Right cardiac atrium (tissue), 5 donors: ENCODE results near the gene OSBPL8. TPM values are rescaled to one million over a fixed set of nuclear protein-coding genes. Genes with fewer than 3 reads are reported as not detected.

ENCODE experiments used
- ATAC-seq, 2 donors: fragments of 200-7000 bp; cut with Tn5 transposase; one replicate each; pipeline versions ENCODE4 v1.8.0 to v1.9.1; 2020; ENCODE audit warnings: moderate library complexity in 2 of 2, mild to moderate bottlenecking in 1 of 2
- DNase-seq, 3 donors: peaks; one replicate each; pipeline ENCODE4 v3.0.0-alpha.2; 2020
- H3K27ac ChIP-seq: one replicate; pipeline ENCODE4 v1.5.1; 2013; ENCODE audit warnings: mild to moderate bottlenecking, low read length, control low read depth, moderate library complexity
- H3K27me3 ChIP-seq: one replicate; pipeline ENCODE4 v1.6.1; 2013; ENCODE audit not compliant: control insufficient read depth, insufficient read depth
- H3K4me1 ChIP-seq: one replicate; pipeline ENCODE4 v1.6.1; 2013; ENCODE audit warnings: low read length; ENCODE audit not compliant: control insufficient read depth, insufficient read depth
- H3K4me3 ChIP-seq: one replicate; pipeline ENCODE4 v1.5.1; 2013; ENCODE audit warnings: low read length, control low read depth
- H3K9me3 ChIP-seq: one replicate; pipeline ENCODE4 v1.6.1; 2013; ENCODE audit warnings: low read length; ENCODE audit not compliant: control insufficient read depth
- WGBS: extraction: QIAGEN DNeasy Blood & Tissue Kit; methylation state at CpG from one replicate; pipeline ENCODE4 v1.1.7; 2013; 5-methylcytosine and 5-hydroxymethylcytosine counted together
- intact Hi-C, 4 donors: fragments of 100-400 bp; cut with DNase I; formaldehyde crosslinking; loops; one replicate each; pipeline versions ENCODE4 v1.11.0 to v1.14.0; 2022 to 2023
- polyA plus RNA-seq: library from polyadenylated mRNA; stranded (reverse); fragments of 200-250 nt; gene quantifications from one replicate; pipeline ENCODE4 v1.2.3, GENCODE V29; 2013
- total RNA-seq, 4 donors: library from RNA; stranded (reverse); fragmentation: NEBNext Ultra II Directional; extraction: Animal tissue kit (Norgen Biotek cat#: 25700); gene quantifications; one replicate each; pipeline ENCODE4 v1.2.1, GENCODE V29; 2021
- donor health status: healthy with polysubstance abuse.
- donor health status: DM: no; HTN: yes; CAD: no.
- donor health status: DM: no; HTN: no; CAD: no.
- donor health status: DM: no; HTN: yes; CAD: no; lungs with severe emphysema.
- donor health status: DM: yes; HTN: yes; CAD: no.

Gene OSBPL8
- total and polyA plus RNA-seq, 5 donors = 5.5 to 33.1 (median 30.7) TPM

- no peak overlapping the region for H3K4me3 ChIP-seq
- WGBS = 88% methylated on average over 4 of the region's 4 CpGs
- H3K27me3 ChIP-seq = no peaks in the 10 kb centered on the region
- H3K9me3 ChIP-seq = no peaks in the 10 kb centered on the region
- ATAC-seq (no peak), DNase-seq (no peak)
- no peak overlapping the region for H3K27ac ChIP-seq
- intact Hi-C loops = no loop called here
- H3K4me1 ChIP-seq = no peaks in the 10 kb centered on the region
Measured at GRCh38 chr12:76543813-76544347, 15.7 kb downstream of the OSBPL8 start.

DNA sequence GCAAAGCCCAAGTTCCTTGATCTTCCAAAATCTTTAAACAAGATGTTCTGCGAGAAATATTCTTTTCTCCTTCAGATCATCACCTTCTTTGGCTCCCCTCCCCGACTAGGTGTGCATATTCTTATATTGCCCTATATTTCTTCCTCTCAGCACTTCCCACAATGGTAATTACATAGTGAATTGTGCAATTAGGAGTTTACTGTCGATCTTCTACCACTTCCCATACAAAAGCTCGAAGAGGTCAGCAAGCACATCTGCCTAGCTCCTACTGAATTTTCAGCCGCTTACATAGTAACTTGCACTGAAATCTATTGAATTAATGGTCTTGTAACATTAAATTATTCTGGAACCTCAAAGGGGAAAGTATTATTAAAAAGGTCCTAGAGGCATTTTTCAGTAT is 16.7 kb downstream of the OSBPL8 start:
- no peak overlapping the region for H3K27ac ChIP-seq
- no peaks in the 10 kb centered on the region for H3K4me1 ChIP-seq
- no peaks in the 10 kb centered on the region for H3K9me3 ChIP-seq
- intact Hi-C loops = no loop called here
- no peaks in the 10 kb centered on the region for H3K27me3 ChIP-seq
- ATAC-seq (no peak), DNase-seq (no peak)
- 85% methylated on average over 5 of the region's 5 CpGs for WGBS
- no peak overlapping the region for H3K4me3 ChIP-seq

DNA sequence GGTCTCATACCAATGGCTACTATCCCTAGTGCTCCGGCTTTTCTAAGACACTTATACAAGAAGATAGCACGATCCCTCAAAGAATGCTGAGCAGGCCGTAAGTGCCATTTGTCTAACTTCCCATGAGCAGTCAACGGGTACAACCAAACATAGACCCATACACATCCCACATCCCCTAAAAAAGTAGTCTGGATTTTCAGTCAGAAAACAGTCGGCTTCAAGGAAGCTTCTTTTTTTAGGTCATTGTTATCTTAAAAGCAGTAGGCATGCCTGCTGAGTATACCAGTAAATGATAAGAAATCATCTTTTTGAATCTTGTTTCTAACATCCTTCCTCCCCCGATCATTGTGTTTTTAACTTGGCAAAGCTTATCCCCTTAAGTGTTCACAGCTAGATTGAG is 19.8 kb downstream of the OSBPL8 start:
- DNase-seq (no peak), ATAC-seq (no peak)
- no peak overlapping the region for H3K27ac ChIP-seq
- H3K4me3 ChIP-seq = no peak overlapping the region
- WGBS = 51% methylated on average over 6 of the region's 6 CpGs
- intact Hi-C loops = no loop called here
- no peaks in the 10 kb centered on the region for H3K4me1 ChIP-seq
- no peaks in the 10 kb centered on the region for H3K27me3 ChIP-seq
- no peaks in the 10 kb centered on the region for H3K9me3 ChIP-seq

GRCh38 chr12:76537923-76538322 is 21.6 kb downstream of the OSBPL8 start:
- WGBS = 95% methylated on average over 2 of the region's 2 CpGs
- DNase-seq (no peak), ATAC-seq (no peak)
- Histone ChIP-seq H3K27me3 (no peaks in the 10 kb centered on the region), H3K4me1 (no peaks in the 10 kb centered on the region), H3K4me3 (no peak overlapping the region), H3K9me3 (no peaks in the 10 kb centered on the region), H3K27ac (no peak overlapping the region)
- intact Hi-C loops = no loop called here

GRCh38 chr12:76536546-76536945 is 23.0 kb downstream of the OSBPL8 start:
- no peak for ATAC-seq
- WGBS = 91% methylated on average over 5 of the region's 5 CpGs
- no peaks in the 10 kb centered on the region for H3K4me1 ChIP-seq
- no peak overlapping the region for H3K4me3 ChIP-seq
- no peaks in the 10 kb centered on the region for H3K27me3 ChIP-seq
- intact Hi-C loops = no loop called here
- H3K27ac ChIP-seq = no peak overlapping the region
- no peaks in the 10 kb centered on the region for H3K9me3 ChIP-seq
- DNase-seq = no peak

- Histone ChIP-seq H3K9me3 (no peaks in the 10 kb centered on the region), H3K27ac (no peak overlapping the region), H3K27me3 (no peaks in the 10 kb centered on the region), H3K4me1 (peaks cover under 1% of the 10 kb centered on the region), H3K4me3 (no peak overlapping the region)
- ATAC-seq (no peak), DNase-seq (no peak)
- intact Hi-C loops = no loop called here
- 96% methylated on average over 2 of the region's 2 CpGs for WGBS
Measured at GRCh38 chr12:76535170-76535569, 24.4 kb downstream of the OSBPL8 start.

DNA sequence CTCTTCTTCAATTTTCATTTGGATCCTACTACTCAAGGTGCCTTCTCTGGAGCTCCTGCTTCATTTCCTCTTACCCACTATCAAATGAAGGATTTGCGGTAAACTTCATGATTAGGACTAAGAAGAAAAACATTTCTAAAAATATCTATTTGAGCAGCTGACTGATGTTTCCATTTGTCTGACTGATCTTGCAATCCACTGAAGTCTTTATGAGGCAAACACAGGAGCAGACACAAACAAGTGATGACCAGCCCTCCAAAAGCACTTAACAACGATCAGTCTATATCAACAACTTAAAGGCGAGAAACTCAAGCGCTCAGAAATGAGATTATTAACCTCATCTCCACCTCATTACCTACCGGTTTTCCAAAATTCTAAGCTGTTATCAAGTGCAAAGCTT is 26.2 kb downstream of the OSBPL8 start:
- peak overlapping the region; percentile 10 for H3K4me3 ChIP-seq
- intact Hi-C loops = no loop called here
- 58% methylated on average over 5 of the region's 5 CpGs for WGBS
- no peaks in the 10 kb centered on the region for H3K27me3 ChIP-seq
- no peak overlapping the region for H3K27ac ChIP-seq
- H3K9me3 ChIP-seq = no peaks in the 10 kb centered on the region
- peaks cover 3% of the 10 kb centered on the region for H3K4me1 ChIP-seq
- DNase-seq (no peak), ATAC-seq (no peak)

DNA sequence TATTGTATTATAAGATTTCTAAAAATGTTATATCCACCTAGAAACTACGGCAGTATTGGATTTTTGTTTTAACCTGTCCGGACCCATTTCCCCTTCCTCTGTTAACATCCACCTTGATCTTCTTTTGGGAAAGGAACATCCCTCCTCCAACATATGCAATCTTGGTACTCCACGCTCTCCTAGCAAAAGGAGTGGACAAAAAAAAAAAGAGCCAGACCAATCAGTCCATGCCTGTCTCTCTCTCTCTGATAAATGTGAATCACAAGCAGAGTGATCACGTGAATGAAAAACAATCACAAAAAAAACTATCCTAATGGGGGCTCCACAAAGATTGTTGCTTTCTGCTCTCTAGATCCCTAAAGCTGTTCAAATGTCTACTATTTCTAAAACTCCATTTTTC is 27.1 kb downstream of the OSBPL8 start:
- Histone ChIP-seq H3K4me3 (no peak overlapping the region), H3K27ac (no peak overlapping the region), H3K9me3 (no peaks in the 10 kb centered on the region), H3K27me3 (no peaks in the 10 kb centered on the region), H3K4me1 (peaks cover 3% of the 10 kb centered on the region)
- ATAC-seq (no peak), DNase-seq (no peak)
- intact Hi-C loops = no loop called here
- WGBS = 87% methylated on average over 4 of the region's 4 CpGs

- Histone ChIP-seq H3K9me3 (no peaks in the 10 kb centered on the region), H3K4me1 (peaks cover 3% of the 10 kb centered on the region), H3K4me3 (no peak overlapping the region), H3K27ac (no peak overlapping the region), H3K27me3 (no peaks in the 10 kb centered on the region)
- no peak for DNase-seq
- intact Hi-C loops = no loop called here
- ATAC-seq = no peak
Measured at GRCh38 chr12:76531056-76531455, 28.5 kb downstream of the OSBPL8 start.

GRCh38 chr12:76530516-76530915 is 29.1 kb downstream of the OSBPL8 start:
- intact Hi-C loops = no loop called here
- WGBS = 96% methylated on average over 1 of the region's 1 CpG
- H3K27ac ChIP-seq = no peak overlapping the region

GRCh38 chr12:76529226-76529918 is 30.2 kb downstream of the OSBPL8 start:
- DNase-seq (no peak), ATAC-seq (no peak)
- Histone ChIP-seq H3K9me3 (no peaks in the 10 kb centered on the region), H3K4me1 (peaks cover 3% of the 10 kb centered on the region), H3K27me3 (no peaks in the 10 kb centered on the region), H3K4me3 (no peak overlapping the region), H3K27ac (no peak overlapping the region)
- intact Hi-C loops = no loop called here
- 62% methylated on average over 4 of the region's 4 CpGs for WGBS

More at GRCh38 chr12:76530516-76530915, 29.1 kb downstream of the OSBPL8 start:
- DNase-seq (no peak), ATAC-seq (no peak)
- Histone ChIP-seq H3K9me3 (no peaks in the 10 kb centered on the region), H3K4me3 (no peak overlapping the region), H3K4me1 (peaks cover 3% of the 10 kb centered on the region), H3K27me3 (no peaks in the 10 kb centered on the region)

DNA sequence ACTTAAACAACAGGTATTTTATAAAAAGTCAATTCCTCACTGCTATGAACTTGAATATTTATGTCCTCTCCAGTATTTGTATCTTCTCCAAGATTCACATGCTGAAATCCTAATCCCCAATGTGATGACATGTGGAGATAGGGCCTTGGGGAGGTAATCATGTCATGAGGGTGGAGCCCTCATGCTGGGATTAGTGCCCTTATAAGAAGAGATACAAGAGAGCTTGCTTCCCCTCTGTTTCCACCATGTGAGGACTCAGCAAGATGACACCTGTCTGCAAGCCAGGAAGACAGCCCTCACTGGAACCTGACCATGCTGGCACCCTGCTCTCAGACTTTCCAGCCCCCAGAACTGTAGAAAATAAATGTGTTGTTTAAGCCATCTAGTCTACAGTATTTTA is 36.2 kb downstream of the OSBPL8 start:
- Histone ChIP-seq H3K4me3 (no peak overlapping the region), H3K27me3 (no peaks in the 10 kb centered on the region), H3K9me3 (no peaks in the 10 kb centered on the region), H3K27ac (no peak overlapping the region), H3K4me1 (no peaks in the 10 kb centered on the region)
- no peak for DNase-seq
- ATAC-seq = no peak
- intact Hi-C loops = no loop called here
